CD4-positive, alpha-beta T cell treated with Interleukin-6 for 4 hours (primary cell): ENCODE data around the gene ARG2.
A peak's percentile ranks its signal among the peaks of the same experiment; 100 is the strongest.
"Not testable (repeated sequence)": the region's sequence is repeated elsewhere in the genome, so short reads cannot be mapped to it uniquely, and the experiment has no call there.

ENCODE experiments used
- DNase-seq: peaks from one replicate; pipeline ENCODE4 v3.0.0-alpha.2; 2020; ENCODE audit warnings: mixed read lengths

ARG2 gene

GRCh38 chr14:67586369-67586768, 33.4 kb upstream of the ARG2 start:
- DNase-seq: no peak

GRCh38 chr14:67589204-67589770, 30.4 kb upstream of the ARG2 start:
- DNase-seq: no peak

- not testable (repeated sequence) for DNase-seq
Measured at GRCh38 chr14:67593650-67594049, 26.1 kb upstream of the ARG2 start.

GRCh38 chr14:67595392-67595791, 24.3 kb upstream of the ARG2 start:
- DNase-seq: no peak

- DNase-seq: peak; percentile 94
Measured at GRCh38 chr14:67599698-67600561, 19.8 kb upstream of the ARG2 start, which contains the start of gene PIGH. Gene PIGH, minus strand, starts transcription at chr14:67600268. Its CDS starts 65 bp downstream, at chr14:67600203.

GRCh38 chr14:67600562-67600974, 19.2 kb upstream of the ARG2 start:
- DNase-seq: not testable (repeated sequence)

GRCh38 chr14:67602076-67602475, 17.6 kb upstream of the ARG2 start:
- no peak for DNase-seq

- no peak for DNase-seq
Measured at GRCh38 chr14:67602995-67603545, 16.6 kb upstream of the ARG2 start.

GRCh38 chr14:67607646-67608045, 12.1 kb upstream of the ARG2 start:
- DNase-seq: no peak

GRCh38 chr14:67609642-67610310, 9.9 kb upstream of the ARG2 start:
- DNase-seq: no peak

GRCh38 chr14:67610491-67610890, 9.2 kb upstream of the ARG2 start:
- DNase-seq: no peak

- peak; percentile 23 for DNase-seq
Measured at GRCh38 chr14:67618617-67619063, 1.1 kb upstream of the ARG2 start.

- no peak for DNase-seq
Measured at GRCh38 chr14:67620217-67620785, 581 bp downstream of the ARG2 start.

GRCh38 chr14:67622675-67623074, 3.0 kb downstream of the ARG2 start:
- DNase-seq: peak; percentile 34

GRCh38 chr14:67623114-67623513, 3.4 kb downstream of the ARG2 start:
- peak; percentile 23 for DNase-seq

GRCh38 chr14:67626131-67626530, 6.4 kb downstream of the ARG2 start:
- DNase-seq: not testable (repeated sequence)

- no peak for DNase-seq
Measured at GRCh38 chr14:67627519-67627918, 7.8 kb downstream of the ARG2 start.

- no peak for DNase-seq
Measured at GRCh38 chr14:67630186-67630585, 10.5 kb downstream of the ARG2 start.

GRCh38 chr14:67630938-67631337, 11.2 kb downstream of the ARG2 start:
- no peak for DNase-seq

- no peak for DNase-seq
Measured at GRCh38 chr14:67633451-67634147, 13.9 kb downstream of the ARG2 start.

GRCh38 chr14:67636361-67636919, 16.7 kb downstream of the ARG2 start:
- DNase-seq: no peak

GRCh38 chr14:67638642-67639041, 18.9 kb downstream of the ARG2 start:
- no peak for DNase-seq
